T-cell (primary cell): ENCODE results near the gene BTG4. TPM values are rescaled to one million over a fixed set of nuclear protein-coding genes. Genes with fewer than 3 reads are reported as not detected.

Experiments
- ATAC-seq, 4 experiments: fragments of 200-7000 bp in 3 of 4; fragments of 150-1000 bp in 1 of 4; cut with Tn5 transposase; replicated peaks in 1 of 4; 1 replicate in 3 of 4; 2 replicates in 1 of 4; pipeline ENCODE4 v1.10.0; 2021; ENCODE audit warnings: moderate library complexity in 3 of 4, mild to moderate bottlenecking in 2 of 4, moderate number of reproducible peaks in 1 of 4
- CTCF ChIA-PET, 2 donors: fragments of 300-600 bp; sonication (Branson Sonifier 250); formaldehyde crosslinking; loops; one replicate each; lab custom pipeline; 2022; ENCODE audit warnings: antibody characterized with exemption in 2 of 2; lab: Charles Lee
- POLR2A ChIA-PET, 2 donors: fragments of 300-600 bp; sonication (Branson Sonifier 250); formaldehyde crosslinking; loops; one replicate each; lab custom pipeline; 2022; ENCODE audit warnings: antibody characterized with exemption in 2 of 2; lab: Charles Lee
- DNase-seq, 35 experiments: peaks; one replicate each; pipeline versions ENCODE4 v3.0.0 to v3.0.0-alpha.2; 2013 to 2023
- H3K27ac ChIP-seq: one replicate; pipeline ENCODE4 v1.5.1; 2013; ENCODE audit warnings: low read length
- H3K27me3 ChIP-seq, 2 experiments: replicated peaks in 1 of 2; 1 replicate in 1 of 2; 2 replicates in 1 of 2; pipeline versions ENCODE4 v1.6.1 to v1.7.0; 2013; ENCODE audit warnings: low read length in 1 of 2, mixed read lengths in 1 of 2; ENCODE audit not compliant: control insufficient read depth in 2 of 2, insufficient read depth in 2 of 2; ENCODE audit errors: extremely low read depth in 1 of 2
- H3K36me3 ChIP-seq, 2 donors: 1 replicate in 1 of 2; 2 replicates in 1 of 2; pipeline versions ENCODE4 v1.6.1 to v1.7.0; 2013; ENCODE audit warnings: low read length in 1 of 2; ENCODE audit not compliant: control insufficient read depth in 2 of 2, insufficient read depth in 1 of 2; ENCODE audit errors: extremely low read depth in 1 of 2
- H3K4me1 ChIP-seq, 2 experiments: 1 replicate in 1 of 2; 2 replicates in 1 of 2; pipeline versions ENCODE4 v1.6.1 to v1.7.0; 2013; ENCODE audit warnings: low read length in 2 of 2, mixed read lengths in 1 of 2; ENCODE audit not compliant: insufficient read depth in 2 of 2, control insufficient read depth in 1 of 2; ENCODE audit errors: extremely low read depth in 1 of 2
- H3K4me3 ChIP-seq, 2 donors: 1 replicate in 1 of 2; 2 replicates in 1 of 2; pipeline versions ENCODE4 v1.5.1 to v1.7.0; 2013; ENCODE audit warnings: mild to moderate bottlenecking in 2 of 2, low read length in 1 of 2, moderate library complexity in 1 of 2; ENCODE audit not compliant: control insufficient read depth in 1 of 2; ENCODE audit errors: extremely low read depth in 1 of 2
- H3K9me3 ChIP-seq: 2 replicates; pipeline ENCODE4 v1.7.0; 2013
- H3K27ac Mint-ChIP-seq, 2 donors: one replicate each; pipeline ENCODE4 v1.8.0; 2020 to 2021; ENCODE audit warnings: mild to moderate bottlenecking in 2 of 2, mixed read lengths in 2 of 2
- H3K27me3 Mint-ChIP-seq, 2 donors: one replicate each; pipeline ENCODE4 v1.8.0; 2021 to 2022; ENCODE audit warnings: mixed read lengths in 2 of 2
- H3K36me3 Mint-ChIP-seq: one replicate; pipeline ENCODE4 v1.8.0; 2021; ENCODE audit warnings: mixed read lengths
- H3K4me1 Mint-ChIP-seq, 3 donors: one replicate each; pipeline ENCODE4 v1.8.0; 2020 to 2022; ENCODE audit warnings: mixed read lengths in 3 of 3, mild to moderate bottlenecking in 1 of 3
- H3K4me3 Mint-ChIP-seq, 3 donors: one replicate each; pipeline ENCODE4 v1.8.0; 2020 to 2022; ENCODE audit warnings: mild to moderate bottlenecking in 3 of 3, mixed read lengths in 3 of 3, moderate library complexity in 3 of 3
- H3K9me3 Mint-ChIP-seq, 3 donors: one replicate each; pipeline ENCODE4 v1.8.0; 2020 to 2022; ENCODE audit warnings: mixed read lengths in 3 of 3
- WGBS: methylation state at CpG from one replicate; pipeline ENCODE4 v1.1.5; 2013; ENCODE audit warnings: missing lambda C conversion rate; ENCODE audit not compliant: insufficient coverage; 5-methylcytosine and 5-hydroxymethylcytosine counted together
- total RNA-seq, 35 experiments: library from RNA in 6 of 35; stranded (reverse) in 6 of 35; fragments of 120-200 nt in 1 of 35; gene quantifications; one replicate each; pipeline versions ENCODE4 v1.2.1 to v1.2.4 and lab custom pipeline; 2013 to 2026

Gene BTG4
- total RNA-seq, 5 donors from 2014 or later (not counting 1 experiment from before 2014, with no cell fraction given): not detected

DNA sequence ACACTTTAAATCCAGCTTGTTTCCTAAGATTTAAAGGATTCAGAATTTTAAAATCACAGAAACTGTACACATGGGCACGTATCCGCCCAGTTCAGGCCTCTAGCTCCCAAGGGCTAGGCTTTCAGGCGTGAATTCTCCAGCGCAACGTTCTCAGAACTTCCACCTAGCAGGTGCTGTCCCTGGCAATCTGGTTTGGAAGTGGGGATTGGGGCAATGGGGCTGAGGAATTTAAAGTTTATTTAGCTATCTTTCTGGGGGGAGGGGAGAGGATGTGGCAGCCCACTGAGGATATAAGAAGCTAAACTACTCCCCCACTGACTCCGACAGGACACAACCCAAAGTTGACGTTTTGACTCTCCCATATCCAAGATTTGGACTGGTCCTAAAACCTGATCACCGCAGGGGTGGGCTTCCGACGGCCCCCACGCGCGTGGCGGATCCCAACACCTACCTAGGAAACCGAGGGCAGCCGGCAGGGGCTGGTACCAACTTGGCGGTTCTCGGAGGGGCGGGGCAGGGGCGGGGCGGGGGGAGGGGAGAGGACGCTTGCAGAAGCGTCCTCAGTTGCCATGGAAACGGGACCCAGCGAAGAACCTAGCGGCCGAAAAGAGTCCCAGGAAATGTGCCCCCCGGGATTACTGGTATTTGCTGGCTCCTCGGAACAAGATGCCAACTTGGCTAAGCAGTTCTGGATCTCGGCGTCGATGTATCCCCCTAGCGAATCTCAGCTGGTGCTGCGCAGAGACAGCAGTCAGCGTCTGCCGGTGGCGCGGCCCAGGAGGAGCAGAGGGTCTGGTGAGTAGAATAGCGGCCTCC, 2.2 kb upstream of the BTG4 start, which contains the start of gene HOATZ:
HOATZ (plus strand) TSS at position 563 of the 816 bp plus-strand sequence; CDS start at position 570, 7 bp downstream.
- CTCF ChIA-PET: interaction anchor here in 1 of 2 donors (0.5 to 1.1 kb wide), 3 partner anchors 24 to 231 kb away, joined by 3 read pairs; no protein-coding TSS in a partner anchor
- POLR2A ChIA-PET: no interaction called here
- Histone ChIP-seq H3K4me1 (peaks cover 13 to 14% of the 10 kb centered on the region in 2 experiments), H3K4me3 (peak within 1 kb of the TSS in 1 of 2 donors; percentile 54), H3K9me3 (no peaks in the 10 kb centered on the region), H3K27ac (no peak within 1 kb of the TSS), H3K36me3 (no peaks in the 10 kb centered on the region), H3K27me3 (peaks cover 13 to 24% of the 10 kb centered on the region in 2 experiments)
- 30% methylated on average over 18 of the region's 39 CpGs for WGBS
- peaks cover 0 to 16% (median 14%) of the 10 kb centered on the region in 3 donors for H3K4me1 Mint-ChIP-seq
- ATAC-seq: peak in 3 of 4 experiments; percentile 17 to 53 (median 29)
- H3K36me3 Mint-ChIP-seq: peaks cover 3% of the 10 kb centered on the region
- H3K9me3 Mint-ChIP-seq: no peaks in the 10 kb centered on the region
- H3K27me3 Mint-ChIP-seq: peaks cover 26 to 49% of the 10 kb centered on the region in 2 donors
- peak within 1 kb of the TSS in 2 of 3 donors; percentile 44 to 62 for H3K4me3 Mint-ChIP-seq
- peak in 5 of 35 experiments; percentile 4 to 37 (median 14) for DNase-seq
- peak within 1 kb of the TSS in 1 of 2 donors; percentile 46 for H3K27ac Mint-ChIP-seq

DNA sequence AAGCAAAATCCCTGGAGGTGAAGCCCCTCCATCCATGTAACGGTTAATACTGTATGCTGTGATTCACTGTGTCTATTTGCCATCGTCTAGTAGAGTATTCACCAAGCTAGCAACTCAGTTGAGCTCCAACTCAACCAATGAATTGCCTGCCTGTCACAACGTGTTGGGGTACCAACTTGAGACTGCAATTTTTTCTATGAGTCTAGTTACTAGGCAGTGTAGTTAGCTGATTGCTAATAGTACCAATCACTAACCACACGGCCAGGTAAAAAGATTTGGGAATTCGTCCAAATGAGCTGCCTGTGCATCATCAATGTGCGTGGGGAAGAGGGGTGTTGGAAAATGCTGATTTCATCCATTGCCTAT, 1.0 kb upstream of the BTG4 start:
- Mint-ChIP-seq H3K27ac (no peak overlapping the region), H3K36me3 (peaks cover 3% of the 10 kb centered on the region), H3K4me1 (peaks cover 0 to 16% (median 14%) of the 10 kb centered on the region in 3 donors), H3K9me3 (no peaks in the 10 kb centered on the region), H3K4me3 (peak overlapping the region; percentile 13 to 62 (median 26)), H3K27me3 (peaks cover 30 to 51% of the 10 kb centered on the region in 2 donors)
- ATAC-seq (peak; percentile 16 to 52 (median 26)), DNase-seq (no peak)
- H3K27ac ChIP-seq: no peak overlapping the region
- H3K27me3 ChIP-seq: peaks cover 13 to 24% of the 10 kb centered on the region in 2 experiments
- no peaks in the 10 kb centered on the region for H3K9me3 ChIP-seq
- peak overlapping the region in 1 of 2 donors; percentile 59 for H3K4me3 ChIP-seq
- ChIA-PET CTCF (interaction anchor here in 1 of 2 donors (1.0 kb wide), 1 partner anchor 21 kb away, joined by 4 read pairs; no protein-coding TSS in a partner anchor), POLR2A (no interaction called here)
- no peaks in the 10 kb centered on the region for H3K36me3 ChIP-seq
- H3K4me1 ChIP-seq: peaks cover 13 to 14% of the 10 kb centered on the region in 2 experiments
- WGBS: 20% methylated on average over 2 of the region's 6 CpGs

DNA sequence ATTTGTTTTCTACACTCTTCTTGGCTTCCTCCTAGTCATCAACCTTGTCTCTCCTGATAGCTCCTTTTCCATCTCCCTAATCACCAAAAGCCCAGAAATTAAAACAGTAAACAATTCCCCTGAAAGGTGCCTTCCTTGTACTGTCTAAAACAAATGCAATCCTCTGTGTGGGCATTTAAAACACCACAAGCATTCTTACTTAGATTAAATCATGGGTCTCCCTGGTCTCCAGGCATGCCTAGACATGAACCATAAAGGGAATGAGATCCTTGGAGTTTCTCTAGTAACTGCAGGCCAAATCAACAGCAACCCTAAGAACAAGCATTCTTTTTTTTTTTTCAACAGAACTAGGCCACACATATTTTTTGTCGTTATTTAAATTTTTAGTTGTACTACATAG, 1.9 kb downstream of the BTG4 start:
- no peak overlapping the region for H3K4me3 Mint-ChIP-seq
- no peaks in the 10 kb centered on the region for H3K36me3 Mint-ChIP-seq
- ChIA-PET POLR2A (interaction anchor here in 1 of 2 donors (0.7 kb wide), 1 partner anchor 46 kb away, joined by 4 read pairs; no protein-coding TSS in a partner anchor), CTCF (no interaction called here)
- no peak for DNase-seq
- peaks cover 37 to 59% of the 10 kb centered on the region in 2 donors for H3K27me3 Mint-ChIP-seq
- no peak for ATAC-seq
- no peak overlapping the region for H3K27ac Mint-ChIP-seq
- H3K4me1 Mint-ChIP-seq: peaks cover 0 to 16% (median 14%) of the 10 kb centered on the region in 3 donors
- no peaks in the 10 kb centered on the region for H3K9me3 Mint-ChIP-seq
- Histone ChIP-seq H3K4me1 (peaks cover 13 to 14% of the 10 kb centered on the region in 2 experiments), H3K36me3 (no peaks in the 10 kb centered on the region), H3K4me3 (no peak overlapping the region), H3K27ac (no peak overlapping the region), H3K27me3 (peaks cover 12 to 24% of the 10 kb centered on the region in 2 experiments), H3K9me3 (no peaks in the 10 kb centered on the region)
- no CpG with 5 or more reads among the region's 1 CpG for WGBS

DNA sequence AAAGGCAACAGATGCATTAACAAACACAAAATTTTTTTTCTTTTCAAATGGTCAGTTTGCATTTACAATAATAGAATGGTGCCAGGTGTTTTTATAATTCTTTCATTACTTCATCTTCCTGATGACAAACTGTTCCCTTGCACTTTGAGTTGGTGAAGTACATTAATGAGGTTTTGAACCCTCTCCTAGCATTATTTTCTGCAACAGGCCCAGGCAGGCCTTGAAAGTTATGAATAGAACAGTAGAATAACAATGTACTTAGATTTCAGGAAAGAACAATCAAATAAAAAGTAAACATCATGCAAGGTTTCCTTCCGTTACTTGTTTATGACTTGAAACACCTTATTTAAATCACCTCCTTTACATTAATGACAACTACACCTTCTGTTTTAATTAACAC, 9.6 kb downstream of the BTG4 start:
- no peak overlapping the region for H3K27ac ChIP-seq
- H3K36me3 Mint-ChIP-seq: no peaks in the 10 kb centered on the region
- no peaks in the 10 kb centered on the region for H3K4me1 Mint-ChIP-seq
- H3K27ac Mint-ChIP-seq: no peak overlapping the region
- no peak for ATAC-seq
- no peak for DNase-seq
- no peaks in the 10 kb centered on the region for H3K36me3 ChIP-seq
- H3K4me3 ChIP-seq: no peak overlapping the region
- peaks cover 0 to 3% of the 10 kb centered on the region in 2 experiments for H3K27me3 ChIP-seq
- peaks cover 21 to 38% of the 10 kb centered on the region in 2 donors for H3K27me3 Mint-ChIP-seq
- ChIA-PET CTCF (no interaction called here), POLR2A (no interaction called here)
- no CpG with 5 or more reads among the region's 1 CpG for WGBS
- H3K4me3 Mint-ChIP-seq: no peak overlapping the region
- no peaks in the 10 kb centered on the region for H3K4me1 ChIP-seq
- H3K9me3 Mint-ChIP-seq: no peaks in the 10 kb centered on the region
- no peaks in the 10 kb centered on the region for H3K9me3 ChIP-seq

DNA sequence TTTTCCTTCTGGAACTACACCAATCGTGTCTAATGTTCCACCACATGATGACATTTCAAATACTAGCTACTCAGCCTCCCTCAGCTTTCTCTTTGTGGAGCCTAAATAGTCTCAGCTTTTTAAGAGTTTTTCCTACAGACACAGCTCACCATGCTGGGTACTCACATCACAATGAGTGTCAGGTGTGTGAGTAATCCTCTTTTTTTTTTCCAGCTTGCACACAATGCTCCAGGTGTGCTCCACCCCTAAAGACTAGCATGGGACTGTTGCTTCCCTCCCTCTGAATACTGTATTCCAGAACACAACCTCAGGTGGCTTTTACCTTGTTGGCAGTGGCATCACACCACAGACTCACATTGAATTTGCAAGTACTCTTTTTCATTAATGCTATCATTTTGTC, 11.7 kb downstream of the BTG4 start:
- CTCF ChIA-PET: no interaction called here

DNA sequence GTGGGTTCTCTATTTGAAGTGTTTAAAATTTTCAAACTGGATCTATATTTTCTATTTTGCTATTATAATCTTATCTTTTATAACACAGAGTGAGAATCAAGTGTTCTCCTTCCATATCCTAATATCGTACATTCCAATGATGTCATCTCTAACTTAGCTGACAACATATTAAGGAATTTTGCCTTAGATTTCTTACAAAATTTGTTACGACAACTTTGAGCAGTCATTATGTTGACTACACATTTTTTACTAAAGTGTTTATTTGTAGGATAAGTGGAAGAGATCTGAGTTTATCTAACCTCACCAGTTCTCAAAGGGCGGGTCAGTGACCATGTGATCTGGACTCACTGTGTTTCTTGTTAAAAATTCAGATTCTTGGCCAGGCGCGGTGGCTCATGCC, 12.7 kb downstream of the BTG4 start:
- Mint-ChIP-seq H3K27ac (no peak overlapping the region), H3K27me3 (peaks cover 27 to 33% of the 10 kb centered on the region in 2 donors), H3K36me3 (no peaks in the 10 kb centered on the region), H3K9me3 (no peaks in the 10 kb centered on the region), H3K4me3 (no peak overlapping the region), H3K4me1 (no peaks in the 10 kb centered on the region)
- Histone ChIP-seq H3K4me1 (no peaks in the 10 kb centered on the region), H3K4me3 (no peak overlapping the region), H3K9me3 (no peaks in the 10 kb centered on the region), H3K27me3 (peaks cover 0 to 7% of the 10 kb centered on the region in 2 experiments), H3K27ac (no peak overlapping the region), H3K36me3 (no peaks in the 10 kb centered on the region)
- no peak for DNase-seq
- WGBS: no CpG with 5 or more reads among the region's 5 CpGs
- ChIA-PET CTCF (no interaction called here), POLR2A (no interaction called here)
- ATAC-seq: no peak

More for the DNA sequence above, 11.7 kb downstream of the BTG4 start:
- DNase-seq: no peak
- Mint-ChIP-seq H3K27me3 (peaks cover 21 to 34% of the 10 kb centered on the region in 2 donors), H3K4me3 (no peak overlapping the region), H3K27ac (no peak overlapping the region), H3K4me1 (no peaks in the 10 kb centered on the region), H3K36me3 (no peaks in the 10 kb centered on the region), H3K9me3 (no peaks in the 10 kb centered on the region)
- Histone ChIP-seq H3K4me1 (no peaks in the 10 kb centered on the region), H3K27me3 (peaks cover 0 to 3% of the 10 kb centered on the region in 2 experiments), H3K9me3 (no peaks in the 10 kb centered on the region), H3K4me3 (no peak overlapping the region), H3K36me3 (no peaks in the 10 kb centered on the region), H3K27ac (no peak overlapping the region)
- WGBS: 75% methylated on average over 1 of the region's 1 CpG
- ATAC-seq: no peak
- POLR2A ChIA-PET: no interaction called here
